Gastroesophageal sphincter (tissue), 4 donors: ENCODE results near the gene NEK6. TPM values are rescaled to one million over a fixed set of nuclear protein-coding genes. Genes with fewer than 3 reads are reported as not detected.

Source experiments
- ATAC-seq: fragments of 150-250 bp; one replicate; pipeline ENCODE4 v1.9.1; 2016; ENCODE audit warnings: mild to moderate bottlenecking, moderate library complexity
- H3K27ac ChIP-seq, 4 donors: fragments of 200-600 bp; sonication (generic) in 3 of 4; 1 replicate in 3 of 4; 2 replicates in 1 of 4; pipeline ENCODE4 v1.5.1; 2016 to 2019
- H3K27me3 ChIP-seq: fragments of 200-600 bp; sonication (generic); one replicate; pipeline ENCODE4 v1.5.1; 2019
- H3K36me3 ChIP-seq, 2 donors: fragments of 200-600 bp; sonication (generic); one replicate each; pipeline ENCODE4 v1.5.1; 2019; ENCODE audit warnings: control low read depth in 1 of 2
- H3K4me1 ChIP-seq, 3 donors: fragments of 200-600 bp; sonication (generic); 1 replicate in 2 of 3; 2 replicates in 1 of 3; pipeline ENCODE4 v1.5.1; 2016 to 2019; ENCODE audit warnings: control low read depth in 2 of 3
- H3K4me3 ChIP-seq, 2 donors: fragments of 200-600 bp; sonication (generic); one replicate each; pipeline ENCODE4 v1.5.1; 2019; ENCODE audit warnings: mild to moderate bottlenecking in 1 of 2, moderate library complexity in 1 of 2
- H3K9me3 ChIP-seq, 3 donors: fragments of 200-600 bp; sonication (generic); one replicate each; pipeline ENCODE4 v1.5.1; 2017 to 2019; ENCODE audit warnings: control low read depth in 2 of 3
- CTCF ChIP-seq, 4 experiments: fragments of 200-600 bp in 2 of 4; fragments of 450-650 bp in 2 of 4; sonication (generic) in 1 of 4; IDR thresholded peaks; one replicate each; pipeline ENCODE4 v1.5.1; 2017 to 2019; ENCODE audit warnings: antibody characterized with exemption in 4 of 4, mild to moderate bottlenecking in 2 of 4, moderate library complexity in 2 of 4
- EP300 ChIP-seq: sonication (generic); formaldehyde crosslinking; IDR thresholded peaks from one replicate; pipeline ENCODE4 v1.6.1; 2017; ENCODE audit warnings: antibody characterized with exemption, mild to moderate bottlenecking
- POLR2A ChIP-seq, 2 donors: fragments of 450-650 bp; IDR thresholded peaks; one replicate each; pipeline ENCODE4 v1.6.1; 2017; ENCODE audit warnings: antibody characterized with exemption in 2 of 2, mild to moderate bottlenecking in 2 of 2, moderate library complexity in 1 of 2
- POLR2AphosphoS5 ChIP-seq: sonication (generic); formaldehyde crosslinking; IDR thresholded peaks from one replicate; pipeline ENCODE4 v1.6.1; 2017; ENCODE audit warnings: antibody characterized with exemption
- WGBS, 2 donors: methylation state at CpG; one replicate each; pipeline ENCODE4 v1.1.5; 2018; ENCODE audit warnings: low coverage in 1 of 2; 5-methylcytosine and 5-hydroxymethylcytosine counted together
- total RNA-seq, 4 donors: library from RNA; depleted of rRNA; stranded (reverse); fragments of >200 nt; gene quantifications; one replicate each; pipeline ENCODE4 v1.1.0, GENCODE V29; 2016

NEK6 gene
- total RNA-seq, 4 donors from 2014 or later: 13.2 to 31.7 (median 19.3) TPM

GRCh38 chr9:124266826-124267201 lies 9.1 kb downstream of the NEK6 start:
- no CpG with 5 or more reads among the region's 2 CpGs for WGBS, 2 donors
- Histone ChIP-seq H3K27me3 (no peaks in the 10 kb centered on the region), H3K36me3 (peaks cover 0 to 4% of the 10 kb centered on the region in 2 donors), H3K4me3 (no peak overlapping the region), H3K27ac (peak overlapping the region in 3 of 4 donors; percentile 27 to 90 (median 68)), H3K4me1 (peaks cover 0 to 99% (median 31%) of the 10 kb centered on the region in 3 donors), H3K9me3 (no peaks in the 10 kb centered on the region)
- TF ChIP-seq POLR2A (IDR thresholded peaks at IDR 0.05): no peak
- TF ChIP-seq EP300: no peak
- TF ChIP-seq CTCF (IDR thresholded peaks at IDR 0.05): no peak
- no peak for TF ChIP-seq POLR2AphosphoS5
- no peak for ATAC-seq

GRCh38 chr9:124267271-124267807 lies 9.6 kb downstream of the NEK6 start:
- peaks cover 0 to 99% (median 36%) of the 10 kb centered on the region in 3 donors for H3K4me1 ChIP-seq
- H3K27me3 ChIP-seq: no peaks in the 10 kb centered on the region
- H3K27ac ChIP-seq: peak overlapping the region in 3 of 4 donors; percentile 27 to 90 (median 68)
- peak; percentile 37 for ATAC-seq
- 68 to 78% methylated on average over 1 to 3 of the region's 15 CpGs for WGBS, 2 donors
- H3K4me3 ChIP-seq: no peak overlapping the region
- peak; percentile 58 for TF ChIP-seq POLR2AphosphoS5
- TF ChIP-seq EP300: no peak
- H3K36me3 ChIP-seq: peaks cover 0 to 4% of the 10 kb centered on the region in 2 donors
- no peaks in the 10 kb centered on the region for H3K9me3 ChIP-seq

- Histone ChIP-seq H3K36me3 (peaks cover 0 to 3% of the 10 kb centered on the region in 2 donors), H3K27me3 (no peaks in the 10 kb centered on the region), H3K4me3 (no peak overlapping the region), H3K27ac (peak overlapping the region in 2 of 4 donors; percentile 68 to 90), H3K4me1 (peaks cover 0 to 99% (median 38%) of the 10 kb centered on the region in 3 donors), H3K9me3 (no peaks in the 10 kb centered on the region)
- ATAC-seq: no peak
- WGBS, 2 donors: 70 to 73% methylated on average over 2 to 3 of the region's 3 CpGs
- TF ChIP-seq POLR2A (IDR thresholded peaks at IDR 0.05) (no peak), EP300 (no peak), POLR2AphosphoS5 (no peak), CTCF (IDR thresholded peaks at IDR 0.05) (no peak)
These were observed 10.5 kb downstream of the NEK6 start for GRCh38 chr9:124268248-124268647.

GRCh38 chr9:124268661-124269060 lies 10.9 kb downstream of the NEK6 start:
- H3K36me3 ChIP-seq: no peaks in the 10 kb centered on the region
- no peak for TF ChIP-seq POLR2AphosphoS5
- TF ChIP-seq POLR2A (IDR thresholded peaks at IDR 0.05): no peak
- no peak for TF ChIP-seq EP300
- no peak for TF ChIP-seq CTCF (IDR thresholded peaks at IDR 0.05)
- no peaks in the 10 kb centered on the region for H3K9me3 ChIP-seq
- peak overlapping the region in 1 of 4 donors; percentile 90 for H3K27ac ChIP-seq
- WGBS, 2 donors: 75 to 82% methylated on average over 10 to 12 of the region's 13 CpGs
- ATAC-seq: no peak
- H3K4me3 ChIP-seq: no peak overlapping the region
- H3K4me1 ChIP-seq: peaks cover 0 to 99% (median 38%) of the 10 kb centered on the region in 3 donors
- H3K27me3 ChIP-seq: no peaks in the 10 kb centered on the region

- Histone ChIP-seq H3K4me3 (no peak overlapping the region), H3K27ac (peak overlapping the region in 2 of 4 donors; percentile 32 to 89), H3K9me3 (no peaks in the 10 kb centered on the region), H3K27me3 (no peaks in the 10 kb centered on the region), H3K4me1 (peaks cover 0 to 99% (median 38%) of the 10 kb centered on the region in 3 donors), H3K36me3 (no peaks in the 10 kb centered on the region)
- TF ChIP-seq CTCF (IDR thresholded peaks at IDR 0.05) (no peak), POLR2AphosphoS5 (no peak), POLR2A (IDR thresholded peaks at IDR 0.05) (no peak), EP300 (no peak)
- 88 to 100% methylated on average over 3 to 6 of the region's 6 CpGs for WGBS, 2 donors
- ATAC-seq: no peak
These were observed 11.8 kb downstream of the NEK6 start for GRCh38 chr9:124269556-124269955.
